GM18499 (cell line): ENCODE data around the gene NEURL1.
"Not testable (repeated sequence)": the region's sequence is repeated elsewhere in the genome, so short reads cannot be mapped to it uniquely, and the experiment has no call there.

ENCODE experiments used
- ATAC-seq: cut with Tn5 transposase; IDR thresholded peaks from one replicate; pipeline ENCODE4 v1.9.1; 2021; ENCODE audit warnings: moderate number of reproducible peaks; ENCODE audit not compliant: insufficient read depth, unreplicated experiment

The NEURL1 gene

DNA sequence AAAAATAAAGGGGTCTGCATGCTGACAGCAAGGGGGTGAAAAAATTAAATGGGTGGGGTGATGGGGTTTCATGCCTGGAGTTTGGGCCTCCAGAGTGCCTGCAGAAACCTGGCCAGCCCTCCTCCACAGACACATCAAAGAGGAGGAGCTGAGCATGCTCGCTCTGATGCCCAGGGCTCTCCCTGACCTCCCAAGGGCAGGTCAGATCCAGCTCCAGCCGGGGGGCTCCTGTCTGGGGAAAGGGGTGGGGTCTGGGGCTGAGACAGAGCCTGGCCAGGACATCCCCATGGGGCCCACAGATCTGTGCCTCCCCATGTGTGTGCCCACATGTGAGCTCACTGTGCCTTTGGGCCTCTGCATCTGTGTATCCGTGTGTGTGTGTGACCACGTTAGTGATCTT lies 33.9 kb upstream of the NEURL1 start:
- no peak for ATAC-seq

DNA sequence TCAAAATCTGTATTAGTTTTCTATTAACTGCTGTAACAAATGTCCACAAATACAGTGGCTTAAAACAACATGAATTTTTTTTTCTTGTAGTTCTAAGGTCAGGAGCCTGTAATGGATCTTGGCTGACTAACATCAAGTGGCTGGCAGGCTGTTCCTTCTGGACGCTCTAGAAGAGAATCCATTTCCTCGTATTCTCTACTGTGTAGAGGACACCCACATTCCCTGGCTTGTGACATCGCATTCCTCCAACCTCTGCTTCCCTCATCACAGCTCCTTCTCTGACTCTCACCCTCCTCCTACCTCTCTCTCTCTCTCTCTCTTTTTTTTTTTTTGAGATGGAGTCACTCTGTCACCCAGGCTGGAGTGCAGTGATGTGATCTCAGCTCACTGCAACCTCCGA lies 30.0 kb upstream of the NEURL1 start:
- no peak for ATAC-seq

DNA sequence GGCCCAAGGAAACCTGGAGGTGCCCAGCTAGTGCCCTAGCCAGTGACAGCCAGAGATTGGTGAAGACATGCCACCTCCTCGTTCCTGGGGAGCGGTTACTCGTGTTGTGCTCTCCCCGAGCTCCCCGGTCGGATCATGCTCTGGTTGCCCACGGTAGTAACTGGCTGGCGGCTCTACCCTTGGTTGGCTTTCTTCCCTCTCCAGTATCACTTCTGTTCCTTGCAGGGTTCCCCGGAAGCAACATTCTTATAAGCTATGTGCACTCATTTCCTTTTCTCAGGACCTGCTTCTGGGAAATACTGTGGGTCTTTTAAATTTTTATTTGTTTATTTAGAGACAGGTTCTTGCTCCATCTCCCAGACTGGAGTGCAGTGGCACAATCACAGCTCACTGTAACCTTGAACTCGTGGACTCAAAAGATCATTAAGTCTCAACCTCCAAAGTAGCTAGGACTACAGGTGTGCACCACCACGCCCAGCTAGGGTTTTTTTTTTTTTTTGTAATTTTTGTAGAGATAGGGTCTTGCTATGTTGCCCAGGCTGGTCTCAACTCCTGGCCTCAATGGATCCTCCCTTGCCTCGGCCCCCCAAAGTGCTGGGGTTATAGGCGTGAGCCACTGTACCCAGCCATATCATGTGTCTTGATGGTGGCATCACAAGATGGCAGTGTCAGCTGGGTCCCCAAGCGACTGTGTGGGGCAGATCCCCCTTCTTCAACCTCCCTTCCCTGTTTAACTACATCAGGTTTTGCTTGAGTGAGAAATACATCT lies 27.9 kb upstream of the NEURL1 start:
- no peak for ATAC-seq

DNA sequence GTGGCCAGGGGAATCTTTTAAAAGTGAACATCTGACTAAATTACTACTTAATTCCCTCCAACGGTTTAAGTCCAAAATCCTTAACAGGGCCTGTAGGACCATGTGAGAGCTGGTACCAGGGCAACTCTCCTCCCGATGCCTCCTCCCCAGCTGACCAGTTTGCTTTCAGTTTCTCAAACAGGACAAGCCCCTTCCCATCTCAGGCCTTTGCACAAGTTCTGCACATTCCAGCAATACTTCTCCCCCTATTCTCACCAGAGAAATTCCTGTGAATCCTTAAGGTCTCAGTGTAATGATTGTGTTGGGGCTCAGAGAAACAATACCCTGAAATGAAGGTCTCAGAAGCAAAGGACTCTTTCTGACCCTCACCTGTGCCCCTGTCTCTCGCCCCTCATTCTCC lies 26.8 kb upstream of the NEURL1 start:
- ATAC-seq = no peak

DNA sequence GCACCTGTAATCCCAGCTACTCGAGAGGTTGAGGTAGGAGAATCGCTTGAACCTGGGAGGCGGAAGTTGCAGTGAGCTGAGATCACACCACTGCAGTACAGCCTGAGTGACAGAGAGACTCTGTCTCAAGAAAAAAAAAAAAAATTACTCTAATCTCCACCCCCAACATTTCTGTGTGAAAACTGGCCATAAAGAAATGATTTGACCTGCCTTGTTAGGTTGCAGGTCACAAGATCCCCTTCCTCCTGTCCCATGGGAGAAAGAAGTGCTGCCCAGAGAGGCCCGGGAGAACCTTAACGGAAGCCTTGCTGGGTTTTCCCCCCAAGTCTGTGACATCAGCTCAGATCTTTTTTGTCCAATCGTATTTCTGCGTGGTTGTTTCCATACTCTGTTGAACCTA lies 26.1 kb upstream of the NEURL1 start:
- ATAC-seq = peak; percentile 26

DNA sequence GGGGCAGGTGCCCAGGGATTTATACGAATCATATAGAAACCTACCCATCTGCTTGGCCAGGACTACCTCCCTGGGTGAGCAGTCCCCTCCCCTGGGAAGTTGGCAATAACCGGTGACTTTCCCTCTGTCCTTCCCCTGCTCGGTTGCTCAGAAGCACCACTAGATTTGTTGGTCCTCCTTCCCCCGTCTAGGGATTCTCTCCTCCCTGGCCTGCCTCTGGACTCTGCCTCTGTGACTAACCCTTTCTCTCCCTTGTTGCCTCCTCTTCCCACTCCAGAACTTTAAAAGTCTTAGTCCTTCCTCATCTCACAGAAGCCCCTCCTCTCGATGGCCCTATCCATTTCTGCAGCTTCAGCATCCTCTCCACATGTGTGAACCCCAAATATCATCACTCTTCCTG lies 24.3 kb upstream of the NEURL1 start:
- no peak for ATAC-seq

DNA sequence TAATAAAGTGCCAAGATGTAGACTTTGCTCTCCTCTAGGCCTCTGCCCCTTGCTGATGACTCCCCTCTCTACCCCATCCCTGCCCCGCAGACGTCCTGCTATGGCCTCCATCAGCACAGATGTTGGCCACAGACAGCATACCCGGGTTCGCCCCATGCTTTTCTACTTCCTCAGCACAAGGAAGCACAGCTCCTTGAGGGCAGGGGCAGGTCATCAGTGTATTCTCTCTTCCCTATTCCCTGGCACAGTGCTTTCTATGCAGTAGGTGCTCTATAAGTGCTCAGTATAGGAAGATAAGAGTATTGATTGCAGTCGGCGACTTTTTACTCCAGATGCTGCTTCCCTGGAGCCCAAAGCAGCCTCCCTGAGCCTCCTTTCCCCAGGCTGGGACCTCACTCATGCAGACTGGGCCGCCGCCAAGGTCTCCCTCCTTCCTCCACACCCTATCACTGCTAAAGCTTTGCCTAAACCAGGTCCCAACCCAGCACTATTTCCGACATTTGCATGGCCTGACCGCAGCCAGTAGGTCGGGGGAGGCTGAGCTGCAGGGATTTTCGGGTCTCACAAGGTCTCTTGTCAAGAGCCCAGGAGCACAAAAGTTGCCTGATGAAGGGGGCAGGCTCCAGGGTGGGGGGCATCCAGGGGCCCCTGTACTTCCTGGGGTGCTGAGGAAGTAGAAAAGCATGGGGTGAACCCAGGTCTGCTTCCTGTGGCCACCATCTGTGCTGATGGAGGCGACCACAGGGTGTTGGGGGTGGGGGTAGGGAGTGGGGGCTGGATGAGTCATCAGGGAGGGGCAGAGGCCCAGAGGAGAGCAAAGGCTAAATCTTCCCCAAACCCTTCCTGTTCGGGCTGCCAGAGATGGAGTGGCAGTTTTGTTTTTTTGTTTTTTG lies 22.5 kb upstream of the NEURL1 start:
- ATAC-seq = peak; percentile 60

DNA sequence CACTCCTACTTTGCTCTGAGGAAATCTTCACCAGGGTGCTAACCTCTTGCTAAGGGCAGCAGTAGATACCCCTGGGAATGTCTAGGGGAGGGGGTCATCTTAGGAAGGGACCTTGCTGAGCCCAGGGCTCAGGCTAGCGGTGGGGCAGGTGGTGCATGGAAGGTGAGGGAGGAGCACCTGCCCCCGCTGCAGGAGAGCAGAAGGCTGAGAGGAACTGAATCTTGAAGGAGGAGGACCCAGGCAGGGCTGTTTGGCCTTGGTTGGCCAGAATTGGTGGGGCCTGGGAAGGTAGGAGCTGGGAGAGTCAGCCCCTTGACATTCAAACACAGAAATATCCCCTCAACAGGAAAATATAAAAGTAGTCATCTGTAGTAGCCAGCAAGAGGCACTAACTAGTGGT lies 21.5 kb upstream of the NEURL1 start:
- no peak for ATAC-seq

DNA sequence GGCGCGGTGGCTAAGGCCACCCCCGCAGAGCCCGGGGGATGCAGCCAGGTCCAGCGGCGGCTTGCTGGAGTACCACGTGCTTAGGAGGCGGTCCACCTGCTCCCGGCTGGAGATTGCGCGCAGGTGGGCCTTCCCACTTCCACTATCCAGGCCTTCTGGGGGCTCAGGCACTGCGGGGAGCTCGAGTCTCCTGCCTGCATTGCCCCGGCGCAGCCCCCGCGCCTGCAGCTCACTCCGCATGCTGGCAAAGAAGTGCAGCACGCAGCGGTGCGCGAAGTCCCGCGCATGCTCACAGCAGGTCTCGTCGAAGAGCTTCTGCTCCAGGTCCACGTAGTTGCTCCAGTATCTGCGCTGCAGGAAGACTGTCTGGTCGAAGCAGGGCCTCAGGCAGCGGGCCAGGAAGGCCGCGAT lies 20.2 kb upstream of the NEURL1 start:
- ATAC-seq = no peak

DNA sequence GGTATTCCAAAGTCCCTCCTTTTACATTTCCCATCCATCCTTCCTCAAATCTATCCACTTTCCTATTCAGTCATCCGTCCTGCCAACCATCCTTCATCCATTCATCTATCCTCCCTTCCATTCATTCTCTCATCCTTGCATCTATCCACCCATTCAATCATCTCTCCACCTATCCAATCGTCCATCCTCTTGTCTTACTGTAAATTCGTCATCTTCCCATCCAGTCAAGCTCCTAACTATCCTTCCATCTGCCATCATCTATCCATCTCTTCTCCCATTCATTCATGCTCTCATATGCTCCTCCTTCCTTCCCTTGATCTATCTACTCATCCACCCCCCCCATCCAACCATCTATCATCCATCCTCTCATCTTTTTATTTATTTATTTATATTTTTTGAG lies 19.4 kb upstream of the NEURL1 start:
- no peak for ATAC-seq

DNA sequence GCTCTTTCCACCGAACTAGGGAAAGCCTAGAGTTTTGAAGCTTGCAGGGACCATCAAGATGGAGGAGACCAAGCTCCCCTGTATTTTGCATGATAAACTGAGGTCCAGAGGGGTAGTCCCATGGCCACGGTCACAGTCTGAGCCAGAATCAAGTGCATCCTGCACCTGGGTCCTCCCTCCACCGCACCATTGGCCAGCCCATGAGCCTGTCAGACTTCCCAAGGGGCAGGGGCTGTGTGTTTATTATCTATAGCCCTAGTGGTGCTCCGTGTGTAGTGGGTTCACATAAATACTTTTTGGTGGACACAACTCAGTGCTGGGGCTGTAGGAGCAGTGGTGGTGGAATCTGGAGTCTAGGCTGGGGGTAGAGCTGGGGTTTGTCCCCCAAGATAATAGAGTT lies 18.1 kb upstream of the NEURL1 start:
- no peak for ATAC-seq

DNA sequence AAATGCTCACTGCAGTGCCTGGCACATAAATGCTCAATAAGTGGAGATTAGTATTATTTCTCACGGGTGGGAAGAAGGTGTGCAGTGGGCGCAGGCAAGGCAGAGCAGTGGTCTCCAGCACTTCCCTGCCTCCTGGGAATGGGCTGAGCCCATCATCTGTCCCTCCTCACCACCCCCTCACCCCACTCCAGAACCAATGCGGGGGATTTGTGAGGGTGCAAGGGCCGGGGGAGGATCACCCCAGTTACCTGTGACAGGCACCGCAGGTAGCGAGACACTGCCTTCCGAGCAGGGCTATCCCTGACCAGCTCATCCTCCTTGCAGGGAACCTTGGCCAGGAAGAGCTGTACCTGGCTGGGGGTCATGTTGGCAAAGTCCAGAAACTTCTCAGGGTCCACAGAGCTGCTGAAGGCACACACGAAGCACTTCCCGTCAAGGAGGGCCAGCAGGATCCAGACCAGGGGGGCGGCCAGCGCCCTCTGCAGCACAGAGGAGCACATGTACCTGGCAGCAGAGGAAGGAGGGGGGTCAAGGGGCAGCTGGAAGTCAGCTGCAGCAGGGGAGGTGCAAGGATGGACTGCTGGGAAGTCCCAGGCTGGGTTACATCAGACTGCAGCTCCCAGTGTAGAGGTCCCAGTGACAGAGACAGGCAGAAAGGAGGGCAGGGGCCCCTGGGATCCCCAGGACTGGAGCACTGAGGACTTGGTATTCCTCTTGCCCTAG lies 17.3 kb upstream of the NEURL1 start:
- ATAC-seq = no peak

DNA sequence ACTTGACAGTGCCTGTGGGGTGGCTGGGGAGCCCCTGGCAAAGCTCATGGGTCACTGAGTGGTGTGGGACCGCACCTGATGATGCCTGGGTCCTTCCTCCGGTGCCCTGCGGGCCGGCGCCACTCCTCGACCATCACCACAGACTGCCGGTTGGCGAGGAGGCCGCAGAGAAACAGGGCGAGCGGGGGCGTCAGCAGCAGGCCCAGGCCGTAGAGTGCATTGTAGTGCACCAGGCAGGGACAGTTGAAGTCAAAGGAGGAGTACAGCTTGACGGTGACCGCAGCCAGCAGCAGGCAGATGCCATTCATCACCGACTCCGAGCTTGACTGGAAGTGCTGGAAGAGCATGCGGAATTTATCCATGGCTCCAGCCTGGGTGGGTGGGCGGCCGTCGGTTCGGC lies 14.8 kb upstream of the NEURL1 start:
- no peak for ATAC-seq

DNA sequence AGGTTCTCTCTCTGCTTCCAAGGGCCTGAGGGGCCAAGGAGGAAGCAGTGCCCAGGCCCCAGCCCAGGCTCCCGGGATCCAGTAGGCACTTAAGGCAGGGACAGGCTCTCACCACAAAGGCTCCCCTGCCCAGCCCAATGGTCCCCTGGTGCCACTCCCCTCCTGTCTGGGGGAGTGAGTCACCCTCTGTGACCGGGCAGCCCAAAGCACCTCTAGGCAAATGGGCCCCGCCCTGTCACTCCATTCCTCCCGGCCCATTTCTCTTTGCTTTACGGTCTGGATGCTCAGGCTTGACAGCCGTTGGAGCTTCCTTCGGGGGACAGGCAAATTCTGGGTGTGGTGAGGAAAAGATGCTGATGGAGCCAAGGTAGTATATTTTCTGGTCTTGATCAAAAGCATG lies 14.4 kb upstream of the NEURL1 start, which contains the start of gene CALHM3:
Gene CALHM3 (minus strand): TSS at position 106 of the 400 bp plus-strand sequence. CDS start 208 bp downstream, outside the sequence.
- ATAC-seq = no peak

DNA sequence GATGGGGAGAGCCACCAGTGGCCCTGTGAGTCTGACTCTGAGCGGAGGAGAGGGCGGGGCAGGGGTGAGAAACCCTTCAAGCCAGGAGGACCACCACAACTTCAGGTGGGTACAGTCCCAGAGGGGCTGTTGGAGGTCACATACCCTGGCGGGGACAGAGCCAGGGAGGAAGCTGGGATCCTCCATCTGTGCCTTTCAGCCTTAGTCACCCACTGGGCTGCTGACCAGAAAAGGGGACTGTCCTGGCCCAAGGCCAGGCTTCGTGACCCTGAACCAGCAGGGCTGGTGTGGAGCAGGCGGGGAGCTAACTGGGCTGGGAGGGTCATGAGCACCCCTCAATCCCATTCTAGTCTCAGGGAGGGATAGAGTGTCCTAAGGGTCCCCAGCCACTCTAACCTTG lies 13.0 kb upstream of the NEURL1 start:
- no peak for ATAC-seq

DNA sequence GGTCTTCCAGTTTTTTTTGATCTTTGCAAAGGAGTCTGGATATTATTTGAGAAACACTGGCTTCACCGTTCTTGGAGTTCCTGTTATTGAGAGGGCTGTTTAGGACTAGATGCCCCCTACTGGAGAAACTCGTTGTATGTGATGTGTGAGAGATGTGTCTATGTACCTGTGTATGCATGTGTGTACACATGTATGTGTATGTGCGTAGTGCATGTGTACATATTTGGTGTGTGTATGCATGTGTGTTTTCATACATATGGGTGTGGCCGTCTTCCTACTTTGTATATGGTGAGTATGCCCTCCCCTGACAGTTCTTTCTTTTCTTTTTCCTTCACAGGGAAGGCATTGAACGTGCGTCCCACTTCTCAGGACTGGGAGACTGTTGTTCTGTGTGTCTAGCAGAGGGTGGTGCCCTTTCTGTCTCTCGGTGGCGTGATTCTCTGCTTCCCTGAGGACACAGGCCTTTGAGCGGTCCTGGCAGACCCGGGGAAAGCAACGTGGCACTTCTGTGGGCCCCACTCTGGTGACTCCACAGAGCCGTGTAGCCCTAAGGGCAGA lies 11.5 kb upstream of the NEURL1 start:
- ATAC-seq = no peak

DNA sequence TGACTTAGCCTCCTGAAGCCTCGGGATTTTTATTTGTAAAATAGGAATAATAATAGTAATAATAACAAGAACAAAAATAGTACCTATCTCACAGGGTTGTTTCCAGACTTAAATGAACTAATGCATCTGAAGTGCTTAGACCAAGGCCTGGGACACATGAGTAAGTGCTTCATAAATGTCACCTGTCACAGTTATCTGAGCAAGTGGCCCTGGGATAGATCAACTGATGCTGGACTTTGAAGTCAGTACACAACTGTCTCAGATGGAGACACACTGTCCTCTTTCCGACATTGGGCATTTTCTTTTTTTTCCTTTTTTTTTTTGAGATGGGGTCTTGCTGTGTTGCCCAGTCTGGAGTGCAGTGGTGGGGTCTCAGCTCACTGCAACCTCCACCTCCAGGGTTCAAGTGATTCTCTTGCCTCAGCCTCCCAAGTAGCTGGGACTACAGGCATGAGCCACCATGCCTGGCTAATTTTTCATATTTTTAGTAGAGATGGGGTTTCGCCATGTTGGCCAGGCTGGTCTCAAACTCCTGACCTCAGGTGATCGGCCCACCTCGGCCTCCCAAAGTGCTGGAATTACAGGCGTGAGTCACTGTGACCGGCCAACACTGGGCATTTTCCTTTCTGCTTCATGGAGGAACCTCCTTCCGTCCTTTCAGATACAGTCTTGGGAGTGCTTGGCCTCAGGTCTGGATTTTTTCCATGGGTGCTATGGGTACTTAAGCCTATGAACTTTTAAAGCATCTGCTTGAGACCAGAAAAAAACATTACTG lies 6.7 kb upstream of the NEURL1 start:
- not testable (repeated sequence) for ATAC-seq

DNA sequence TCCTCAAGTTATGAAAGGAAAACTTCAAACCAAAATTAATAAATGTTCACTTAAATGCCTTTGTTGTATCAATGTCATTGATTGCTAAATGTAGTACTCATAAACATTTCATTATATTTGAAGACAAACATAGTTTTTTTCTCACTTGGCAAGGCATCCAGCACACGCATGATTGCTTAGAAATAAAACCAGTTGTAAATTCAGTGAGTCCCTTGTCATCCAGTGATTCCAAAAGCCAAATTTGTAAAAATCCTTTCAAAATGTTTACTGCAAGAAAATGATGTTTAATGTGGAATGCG lies 6.1 kb upstream of the NEURL1 start:
- ATAC-seq = no peak

DNA sequence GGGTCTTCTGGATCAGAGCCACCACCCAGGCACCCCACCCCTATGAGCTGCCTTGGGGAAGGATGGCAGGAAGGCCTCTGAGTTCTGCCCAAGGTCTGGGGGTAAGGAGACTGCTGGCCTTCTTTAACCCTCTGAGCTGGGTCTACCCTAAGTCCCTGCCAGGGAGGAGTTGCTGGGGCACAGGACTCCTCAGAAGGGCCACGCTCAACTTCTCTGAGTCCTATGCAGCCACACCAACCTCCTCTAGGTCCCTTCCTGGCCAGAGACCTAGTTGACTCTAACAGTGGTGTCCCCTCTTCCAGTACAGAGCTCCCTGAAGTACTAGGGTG lies 2.6 kb upstream of the NEURL1 start:
- no peak for ATAC-seq

DNA sequence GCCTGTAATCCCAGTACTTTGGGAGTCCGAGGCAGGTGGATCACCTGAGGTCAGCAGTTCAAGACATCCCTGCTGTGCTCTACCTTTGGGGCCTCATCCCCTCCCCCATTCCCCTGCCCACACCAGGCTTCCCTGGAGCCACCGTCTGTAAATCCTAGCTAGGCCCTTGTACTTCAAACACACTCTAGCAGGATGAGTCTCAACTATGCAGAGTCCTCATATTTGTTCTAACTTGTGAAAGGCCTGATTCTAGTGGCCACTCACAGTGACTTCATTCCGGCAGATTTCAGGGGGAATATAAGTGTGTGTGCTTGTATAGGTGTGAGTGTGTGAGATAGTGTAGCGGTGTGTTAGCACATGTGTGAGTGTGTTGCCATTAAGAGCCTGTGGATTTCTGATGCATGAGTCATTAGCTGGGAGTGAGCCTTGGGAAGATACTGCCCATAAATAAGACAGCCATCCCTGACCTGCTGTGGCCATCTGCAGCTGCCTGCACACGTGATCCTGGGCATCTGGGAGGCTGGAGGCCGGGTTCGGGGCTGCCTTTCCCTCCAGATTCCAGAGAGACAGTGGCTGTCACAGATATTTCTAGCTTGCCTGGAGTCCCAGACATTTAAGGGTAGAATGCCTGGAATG lies 1.7 kb upstream of the NEURL1 start:
- ATAC-seq = no peak
